ENCODE results near the gene GJB6. TPM values are rescaled to one million over a fixed set of nuclear protein-coding genes. Genes with fewer than 3 reads are reported as not detected.

The GJB6 gene
- total and polyA plus RNA-seq, 2 experiments from 2014 or later: not detected

- TF ChIP-seq ETS1 (IDR thresholded peaks at IDR 0.05): no peak
- TF ChIP-seq CTCF (conservative IDR thresholded peaks at IDR 0.05; ENCODE audit: low read depth in 2 of 2): no peak
- TF ChIP-seq EZH2 (IDR thresholded peaks at IDR 0.05; ENCODE audit: low read depth, unreplicated experiment): no peak
- no peak for TF ChIP-seq JUNB (IDR thresholded peaks at IDR 0.05; ENCODE audit: unreplicated experiment)
- TF ChIP-seq CREB1 (CRISPR knock-in tag; IDR thresholded peaks at IDR 0.05; ENCODE audit: low read depth): no peak
- TF ChIP-seq STAT1 (IDR thresholded peaks at IDR 0.05; ENCODE audit: unreplicated experiment): no peak
Measured at GRCh38 chr13:20190076-20190475, 42.0 kb downstream of the GJB6 start (continued).

- no peak overlapping the region for H3K4me3 ChIP-seq
- Mint-ChIP-seq H3K27ac (no peak overlapping the region), H3K4me1 (peaks cover 6% of the 10 kb centered on the region), H3K9me3 (no peaks in the 10 kb centered on the region), H3K27me3 (ENCODE audit: insufficient read depth, low read depth, poor library complexity) (peaks cover 48% of the 10 kb centered on the region), H3K36me3 (ENCODE audit: low read depth) (no peaks in the 10 kb centered on the region), H3K4me3 (no peak overlapping the region)
- TF ChIP-seq ZNF114 (CRISPR knock-in tag; IDR thresholded peaks at IDR 0.05) (no peak), CTCF (conservative IDR thresholded peaks at IDR 0.05; ENCODE audit: low read depth in 2 of 2) (peak; percentile 51 to 55)
- ATAC-seq (peak; percentile 25), DNase-seq (ENCODE audit: low spot score) (peak; percentile 77)
- H3K79me2 ChIP-seq (replicated peaks; ENCODE audit: insufficient read depth): no peaks in the 10 kb centered on the region
- H3K27me3 ChIP-seq (ENCODE audit: insufficient read depth): peaks cover 64% of the 10 kb centered on the region
- H2AFZ ChIP-seq: no peak overlapping the region
- H3K4me2 ChIP-seq: no peak overlapping the region
- H3F3A ChIP-seq (replicated peaks; ENCODE audit: low read depth): peaks cover 7% of the 10 kb centered on the region; the same call in 1 of the 2 replicates
- peaks cover 9% of the 10 kb centered on the region for H3K4me1 ChIP-seq (ENCODE audit: insufficient read depth)
- H4K20me1 ChIP-seq (replicated peaks; ENCODE audit: insufficient read depth): peaks cover 12% of the 10 kb centered on the region; the same call in 1 of the 2 replicates
- H3K36me3 ChIP-seq (ENCODE audit: insufficient read depth): no peaks in the 10 kb centered on the region; the same call in 1 of the 2 replicates
- H3K9me2 ChIP-seq (ENCODE audit: insufficient read depth): no peaks in the 10 kb centered on the region
- no peak overlapping the region for H3K27ac ChIP-seq (ENCODE audit: low read depth)
Measured at GRCh38 chr13:20188667-20189553, 43.2 kb downstream of the GJB6 start.
